ENCODE data around the gene SETBP1.

DNA sequence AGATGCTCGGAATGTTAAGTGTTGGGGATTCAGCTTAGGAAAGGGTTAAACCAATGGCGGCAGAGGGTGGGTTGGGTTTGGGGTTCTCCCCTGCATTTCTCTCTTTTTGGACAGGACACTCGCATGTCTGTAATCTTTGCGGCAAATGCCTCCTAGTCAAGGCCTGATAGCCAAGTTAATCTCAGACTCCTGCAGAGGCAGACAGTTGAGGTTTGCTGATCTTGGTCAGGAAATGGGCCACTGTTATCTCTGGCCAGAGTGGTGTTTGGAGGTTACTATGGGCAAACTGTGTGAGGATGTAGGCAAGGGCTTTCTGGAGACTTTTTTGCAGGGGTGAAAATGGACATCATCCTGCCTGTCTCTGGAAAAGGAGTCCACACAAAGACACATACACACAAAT is 188.8 kb downstream of the SETBP1 start:
- no peak for TF ChIP-seq POLR2AphosphoS5 (IDR thresholded peaks at IDR 0.05; ENCODE audit: low read depth, low read length)
- TF ChIP-seq, protein P1, sequence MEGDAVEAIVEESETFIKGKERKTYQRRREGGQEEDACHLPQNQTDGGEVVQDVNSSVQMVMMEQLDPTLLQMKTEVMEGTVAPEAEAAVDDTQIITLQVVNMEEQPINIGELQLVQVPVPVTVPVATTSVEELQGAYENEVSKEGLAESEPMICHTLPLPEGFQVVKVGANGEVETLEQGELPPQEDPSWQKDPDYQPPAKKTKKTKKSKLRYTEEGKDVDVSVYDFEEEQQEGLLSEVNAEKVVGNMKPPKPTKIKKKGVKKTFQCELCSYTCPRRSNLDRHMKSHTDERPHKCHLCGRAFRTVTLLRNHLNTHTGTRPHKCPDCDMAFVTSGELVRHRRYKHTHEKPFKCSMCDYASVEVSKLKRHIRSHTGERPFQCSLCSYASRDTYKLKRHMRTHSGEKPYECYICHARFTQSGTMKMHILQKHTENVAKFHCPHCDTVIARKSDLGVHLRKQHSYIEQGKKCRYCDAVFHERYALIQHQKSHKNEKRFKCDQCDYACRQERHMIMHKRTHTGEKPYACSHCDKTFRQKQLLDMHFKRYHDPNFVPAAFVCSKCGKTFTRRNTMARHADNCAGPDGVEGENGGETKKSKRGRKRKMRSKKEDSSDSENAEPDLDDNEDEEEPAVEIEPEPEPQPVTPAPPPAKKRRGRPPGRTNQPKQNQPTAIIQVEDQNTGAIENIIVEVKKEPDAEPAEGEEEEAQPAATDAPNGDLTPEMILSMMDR (IDR thresholded peaks at IDR 0.05) = no peak
